ENCODE results near the gene HEG1.
A peak's percentile ranks its signal among the peaks of the same experiment; 100 is the strongest.

HEG1 gene

DNA sequence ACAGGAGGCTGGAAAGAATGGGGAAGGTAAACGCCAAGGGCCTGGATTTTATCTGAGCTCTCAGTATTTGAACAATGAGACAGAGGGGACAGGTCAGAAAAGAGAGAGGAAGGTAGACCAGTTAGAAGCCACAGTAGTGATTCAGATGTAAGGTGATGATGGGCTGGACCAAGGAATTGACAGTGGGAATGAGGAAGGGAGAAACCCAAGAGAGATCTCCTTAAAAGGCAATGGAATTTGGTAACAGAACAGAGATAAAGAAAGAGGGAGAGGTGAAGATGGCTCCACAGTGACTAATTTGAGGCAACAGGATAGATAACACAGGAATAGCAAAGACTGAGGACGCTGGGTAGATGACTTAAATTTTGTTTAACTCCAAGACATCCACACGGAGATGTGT, 11.4 kb upstream of the HEG1 start:
- Histone ChIP-seq H4K8ac (ENCODE audit: low read depth, low read length) (no peak overlapping the region), H4K91ac (ENCODE audit: low read depth, low read length) (no peak overlapping the region), H3K4me2 (ENCODE audit: low read length) (no peak overlapping the region), H3K14ac (ENCODE audit: low read length) (peak overlapping the region; percentile 64), H2BK5ac (ENCODE audit: low read depth, low read length, poor library complexity) (peak overlapping the region; percentile 76), H3K27me3 (ENCODE audit: insufficient read depth, low read length) (no peaks in the 10 kb centered on the region), H2AK5ac (ENCODE audit: low read length) (no peak overlapping the region), H3K27ac (ENCODE audit: low read depth, low read length) (peak overlapping the region; percentile 1), H3K4me3 (ENCODE audit: low read depth, low read length) (no peak overlapping the region), H3K9ac (ENCODE audit: low read length) (no peak overlapping the region), H3K4me1 (ENCODE audit: control insufficient read depth in 1 of 2, insufficient read depth in 2 of 2, low read length in 2 of 2) (peaks cover 11 to 17% of the 10 kb centered on the region in 2 experiments), H3K23ac (ENCODE audit: low read length) (no peak overlapping the region), H3K36me3 (ENCODE audit: control insufficient read depth in 1 of 2, insufficient read depth in 2 of 2, low read length in 2 of 2) (no peaks in the 10 kb centered on the region), H3K79me1 (ENCODE audit: low read length) (peaks cover 15% of the 10 kb centered on the region), H3K18ac (ENCODE audit: low read length) (no peak overlapping the region), H2BK12ac (ENCODE audit: low read length) (no peak overlapping the region), H4K12ac (ENCODE audit: low read depth, low read length) (no peak overlapping the region), H2BK120ac (ENCODE audit: insufficient read depth, low read length, poor library complexity) (peak overlapping the region; percentile 84), H3K79me2 (ENCODE audit: control insufficient read depth, insufficient read depth, low read length, poor library complexity) (no peaks in the 10 kb centered on the region), H3K9me3 (ENCODE audit: insufficient read depth, low read depth, low read length) (no peaks in the 10 kb centered on the region), H2AFZ (ENCODE audit: insufficient read depth, low read length, poor library complexity) (peak overlapping the region; percentile 35), H3K4ac (ENCODE audit: low read depth, low read length) (no peak overlapping the region)
- no CpG with 5 or more reads among the region's 3 CpGs for WGBS (ENCODE audit: extremely low coverage, insufficient coverage, insufficient read length)
- peak; percentile 83 to 92 for DNase-seq

DNA sequence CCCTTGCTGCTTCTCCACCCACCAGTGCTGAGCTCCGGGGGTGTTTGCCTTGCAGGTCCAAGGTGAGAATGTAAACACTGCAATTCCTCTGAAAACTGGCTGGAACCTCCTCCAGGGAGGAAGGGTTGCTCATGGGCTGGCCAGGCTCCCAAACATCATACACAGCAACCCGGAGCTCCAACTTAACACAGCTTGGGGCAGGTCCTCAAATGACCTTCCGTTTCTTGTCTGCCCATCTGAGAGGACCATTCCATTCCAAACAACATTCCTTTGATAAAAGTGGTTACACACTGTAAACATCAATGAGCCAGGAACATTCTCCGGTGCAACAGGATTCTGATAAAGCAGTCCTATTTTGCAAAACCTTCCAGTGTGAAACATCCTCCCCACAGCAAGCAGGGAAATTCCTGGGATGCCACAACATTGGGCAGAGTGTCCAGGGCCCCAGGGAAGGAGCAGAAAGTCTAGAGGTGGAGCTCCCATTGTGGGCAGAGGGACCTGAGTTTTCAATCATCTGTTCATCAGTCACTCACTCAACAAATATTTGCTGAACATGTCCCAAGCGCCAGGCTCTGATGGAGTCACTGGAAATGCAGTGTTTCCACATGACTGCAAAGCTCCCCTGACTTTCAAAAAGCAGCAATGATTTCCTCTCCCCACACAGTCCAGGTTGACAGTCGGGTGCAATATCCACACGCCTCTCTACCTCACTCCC, 7.3 kb upstream of the HEG1 start:
- no peaks in the 10 kb centered on the region for H3K27me3 ChIP-seq (ENCODE audit: insufficient read depth, low read length)
- peak; percentile 97 to 99 for DNase-seq
- H3K9me3 ChIP-seq (ENCODE audit: insufficient read depth, low read depth, low read length): no peaks in the 10 kb centered on the region
- H4K12ac ChIP-seq (ENCODE audit: low read depth, low read length): no peak overlapping the region
- peak overlapping the region; percentile 20 for H4K91ac ChIP-seq (ENCODE audit: low read depth, low read length)
- H3K4me3 ChIP-seq (ENCODE audit: low read depth, low read length): no peak overlapping the region
- H3K36me3 ChIP-seq (ENCODE audit: control insufficient read depth in 1 of 2, insufficient read depth in 2 of 2, low read length in 2 of 2): no peaks in the 10 kb centered on the region
- no peak overlapping the region for H2AK5ac ChIP-seq (ENCODE audit: low read length)
- no peak overlapping the region for H3K18ac ChIP-seq (ENCODE audit: low read length)
- no peak overlapping the region for H3K4ac ChIP-seq (ENCODE audit: low read depth, low read length)
- no peak overlapping the region for H3K9ac ChIP-seq (ENCODE audit: low read length)
- peak overlapping the region; percentile 40 for H3K27ac ChIP-seq (ENCODE audit: low read depth, low read length)
- peak overlapping the region; percentile 78 for H2BK12ac ChIP-seq (ENCODE audit: low read length)
- no CpG with 5 or more reads among the region's 7 CpGs for WGBS (ENCODE audit: extremely low coverage, insufficient coverage, insufficient read length)
- H2BK120ac ChIP-seq (ENCODE audit: insufficient read depth, low read length, poor library complexity): peak overlapping the region; percentile 52
- no peak overlapping the region for H2AFZ ChIP-seq (ENCODE audit: insufficient read depth, low read length, poor library complexity)
- peaks cover 17% of the 10 kb centered on the region for H3K79me1 ChIP-seq (ENCODE audit: low read length)
- H2BK5ac ChIP-seq (ENCODE audit: low read depth, low read length, poor library complexity): peak overlapping the region; percentile 76
- no peak overlapping the region for H3K4me2 ChIP-seq (ENCODE audit: low read length)
- H4K8ac ChIP-seq (ENCODE audit: low read depth, low read length): no peak overlapping the region
- H3K23ac ChIP-seq (ENCODE audit: low read length): no peak overlapping the region
- H3K14ac ChIP-seq (ENCODE audit: low read length): peak overlapping the region; percentile 11
- no peaks in the 10 kb centered on the region for H3K79me2 ChIP-seq (ENCODE audit: control insufficient read depth, insufficient read depth, low read length, poor library complexity)
- H3K4me1 ChIP-seq (ENCODE audit: control insufficient read depth in 1 of 2, insufficient read depth in 2 of 2, low read length in 2 of 2): peaks cover 22 to 26% of the 10 kb centered on the region in 2 experiments

DNA sequence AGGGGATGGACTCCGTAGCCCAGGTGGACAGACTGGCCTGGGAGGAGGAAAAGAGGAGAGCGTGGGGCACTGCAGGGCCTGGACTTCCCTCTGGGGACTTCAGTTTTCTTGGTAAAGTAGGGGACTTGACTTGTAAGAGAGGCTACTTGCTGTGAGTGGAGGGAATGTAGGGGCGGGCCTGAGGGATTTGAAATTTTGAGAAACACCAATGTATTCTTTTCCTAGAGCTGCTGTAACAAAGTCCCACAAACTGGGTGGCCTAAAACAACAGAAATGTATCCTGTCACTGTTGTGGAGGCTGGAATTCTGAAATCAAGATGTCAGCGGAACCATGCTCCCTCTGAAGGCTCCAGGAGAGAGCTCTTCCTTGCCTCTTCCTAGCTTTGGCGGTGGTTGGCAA, 5.8 kb upstream of the HEG1 start:
- no CpG with 5 or more reads among the region's 5 CpGs for WGBS (ENCODE audit: extremely low coverage, insufficient coverage, insufficient read length)
- H3K4me1 ChIP-seq (ENCODE audit: control insufficient read depth in 1 of 2, insufficient read depth in 2 of 2, low read length in 2 of 2): peaks cover 22 to 26% of the 10 kb centered on the region in 2 experiments

DNA sequence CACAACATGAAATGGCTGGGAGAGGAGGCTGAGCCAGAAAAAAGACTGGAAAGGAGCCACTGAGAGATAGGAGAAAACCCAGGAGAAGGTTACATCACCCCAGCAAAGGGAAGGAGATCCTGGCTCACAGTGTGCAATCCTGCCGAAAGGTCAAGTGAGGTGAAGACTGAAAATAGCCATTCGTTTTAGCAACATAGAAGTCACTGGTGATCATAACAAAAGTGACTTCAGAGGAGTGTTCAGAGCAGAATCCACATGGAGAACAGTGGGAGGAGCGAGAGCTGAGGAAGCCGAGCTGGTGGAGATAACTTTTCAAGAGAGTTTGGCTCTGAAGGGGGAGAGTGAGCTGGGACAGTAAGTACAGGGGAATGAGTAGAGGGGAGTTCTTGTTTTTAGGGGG, 5.4 kb upstream of the HEG1 start:
- no peaks in the 10 kb centered on the region for H3K27me3 ChIP-seq (ENCODE audit: insufficient read depth, low read length)
- H3K79me2 ChIP-seq (ENCODE audit: control insufficient read depth, insufficient read depth, low read length, poor library complexity): no peaks in the 10 kb centered on the region
- H3K9me3 ChIP-seq (ENCODE audit: insufficient read depth, low read depth, low read length): no peaks in the 10 kb centered on the region
- H3K4ac ChIP-seq (ENCODE audit: low read depth, low read length): no peak overlapping the region
- H2BK120ac ChIP-seq (ENCODE audit: insufficient read depth, low read length, poor library complexity): peak overlapping the region; percentile 20
- H2AK5ac ChIP-seq (ENCODE audit: low read length): no peak overlapping the region
- H3K23ac ChIP-seq (ENCODE audit: low read length): no peak overlapping the region
- no peak overlapping the region for H3K14ac ChIP-seq (ENCODE audit: low read length)
- no peak overlapping the region for H4K8ac ChIP-seq (ENCODE audit: low read depth, low read length)
- no peak overlapping the region for H3K4me3 ChIP-seq (ENCODE audit: low read depth, low read length)
- no peak overlapping the region for H3K9ac ChIP-seq (ENCODE audit: low read length)
- H3K4me1 ChIP-seq (ENCODE audit: control insufficient read depth in 1 of 2, insufficient read depth in 2 of 2, low read length in 2 of 2): peaks cover 26 to 30% of the 10 kb centered on the region in 2 experiments
- peaks cover 13% of the 10 kb centered on the region for H3K79me1 ChIP-seq (ENCODE audit: low read length)
- no CpG with 5 or more reads among the region's 4 CpGs for WGBS (ENCODE audit: extremely low coverage, insufficient coverage, insufficient read length)
- no peak overlapping the region for H2AFZ ChIP-seq (ENCODE audit: insufficient read depth, low read length, poor library complexity)
- H2BK5ac ChIP-seq (ENCODE audit: low read depth, low read length, poor library complexity): no peak overlapping the region
- no peak overlapping the region for H4K12ac ChIP-seq (ENCODE audit: low read depth, low read length)
- DNase-seq: peak; percentile 64 to 79
- H3K27ac ChIP-seq (ENCODE audit: low read depth, low read length): no peak overlapping the region
- no peaks in the 10 kb centered on the region for H3K36me3 ChIP-seq (ENCODE audit: control insufficient read depth in 1 of 2, insufficient read depth in 2 of 2, low read length in 2 of 2)
- peak overlapping the region; percentile 28 for H4K91ac ChIP-seq (ENCODE audit: low read depth, low read length)
- no peak overlapping the region for H3K4me2 ChIP-seq (ENCODE audit: low read length)
- H3K18ac ChIP-seq (ENCODE audit: low read length): no peak overlapping the region
- peak overlapping the region; percentile 34 for H2BK12ac ChIP-seq (ENCODE audit: low read length)

More for the DNA sequence above, 5.8 kb upstream of the HEG1 start:
- Histone ChIP-seq H3K79me2 (ENCODE audit: control insufficient read depth, insufficient read depth, low read length, poor library complexity) (no peaks in the 10 kb centered on the region), H4K8ac (ENCODE audit: low read depth, low read length) (no peak overlapping the region), H3K23ac (ENCODE audit: low read length) (no peak overlapping the region), H3K36me3 (ENCODE audit: control insufficient read depth in 1 of 2, insufficient read depth in 2 of 2, low read length in 2 of 2) (no peaks in the 10 kb centered on the region), H3K9me3 (ENCODE audit: insufficient read depth, low read depth, low read length) (no peaks in the 10 kb centered on the region), H3K27ac (ENCODE audit: low read depth, low read length) (no peak overlapping the region), H2BK5ac (ENCODE audit: low read depth, low read length, poor library complexity) (no peak overlapping the region), H3K9ac (ENCODE audit: low read length) (no peak overlapping the region), H3K18ac (ENCODE audit: low read length) (no peak overlapping the region), H3K4ac (ENCODE audit: low read depth, low read length) (no peak overlapping the region), H3K27me3 (ENCODE audit: insufficient read depth, low read length) (no peaks in the 10 kb centered on the region), H2BK120ac (ENCODE audit: insufficient read depth, low read length, poor library complexity) (peak overlapping the region; percentile 20), H3K4me3 (ENCODE audit: low read depth, low read length) (no peak overlapping the region), H2AK5ac (ENCODE audit: low read length) (no peak overlapping the region), H3K14ac (ENCODE audit: low read length) (no peak overlapping the region), H2AFZ (ENCODE audit: insufficient read depth, low read length, poor library complexity) (no peak overlapping the region), H3K4me2 (ENCODE audit: low read length) (no peak overlapping the region), H4K12ac (ENCODE audit: low read depth, low read length) (no peak overlapping the region), H2BK12ac (ENCODE audit: low read length) (peak overlapping the region; percentile 34), H4K91ac (ENCODE audit: low read depth, low read length) (peak overlapping the region; percentile 28), H3K79me1 (ENCODE audit: low read length) (peaks cover 14% of the 10 kb centered on the region)
- DNase-seq: no peak

All from trophoblast cell (in vitro differentiated cells and primary cell).